HG03565 (cell line): ENCODE results near the gene SF1.

Experiments
- ATAC-seq: cut with Tn5 transposase; IDR thresholded peaks from one replicate; pipeline ENCODE4 v1.9.1; 2021; ENCODE audit warnings: mild to moderate bottlenecking, moderate library complexity; ENCODE audit not compliant: unreplicated experiment

The SF1 gene

DNA sequence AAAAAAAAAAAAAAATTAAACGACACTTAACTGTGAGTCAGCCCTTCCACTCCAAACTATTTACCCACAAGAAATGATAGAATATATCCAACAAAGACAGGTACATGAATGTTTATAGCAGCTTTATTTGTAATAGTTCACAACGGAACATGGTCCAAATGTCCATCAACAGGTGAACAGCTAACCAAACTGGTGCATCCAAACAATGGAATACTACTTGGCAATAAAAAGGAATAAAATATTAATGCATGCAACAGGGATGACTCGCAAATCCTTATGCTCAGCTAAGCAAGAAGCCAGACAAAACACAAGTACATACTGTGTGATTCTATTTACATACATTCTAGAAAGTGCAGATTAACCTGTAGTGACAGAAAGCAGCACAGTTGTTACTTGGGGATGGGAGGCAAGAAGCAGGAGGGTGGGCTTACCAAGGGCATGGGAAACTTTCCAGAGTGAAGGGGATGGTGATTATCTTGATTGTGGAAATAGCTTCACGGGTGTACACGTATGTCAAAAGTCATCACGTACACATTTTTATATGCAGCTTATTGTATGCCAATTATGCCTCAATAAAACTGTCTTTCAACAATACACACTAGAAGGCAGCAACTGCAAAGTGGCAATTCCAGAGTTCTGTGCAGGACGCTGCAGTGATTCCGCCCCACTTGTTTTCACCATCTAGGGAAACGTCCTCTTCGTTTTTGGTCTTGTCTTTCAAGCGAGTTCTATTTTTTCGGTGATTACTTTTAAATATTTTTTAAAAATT, 6.7 kb upstream of the SF1 start:
- ATAC-seq: no peak

- no peak for ATAC-seq
Measured at GRCh38 chr11:64778223-64778472, 194 bp downstream of the SF1 start.

DNA sequence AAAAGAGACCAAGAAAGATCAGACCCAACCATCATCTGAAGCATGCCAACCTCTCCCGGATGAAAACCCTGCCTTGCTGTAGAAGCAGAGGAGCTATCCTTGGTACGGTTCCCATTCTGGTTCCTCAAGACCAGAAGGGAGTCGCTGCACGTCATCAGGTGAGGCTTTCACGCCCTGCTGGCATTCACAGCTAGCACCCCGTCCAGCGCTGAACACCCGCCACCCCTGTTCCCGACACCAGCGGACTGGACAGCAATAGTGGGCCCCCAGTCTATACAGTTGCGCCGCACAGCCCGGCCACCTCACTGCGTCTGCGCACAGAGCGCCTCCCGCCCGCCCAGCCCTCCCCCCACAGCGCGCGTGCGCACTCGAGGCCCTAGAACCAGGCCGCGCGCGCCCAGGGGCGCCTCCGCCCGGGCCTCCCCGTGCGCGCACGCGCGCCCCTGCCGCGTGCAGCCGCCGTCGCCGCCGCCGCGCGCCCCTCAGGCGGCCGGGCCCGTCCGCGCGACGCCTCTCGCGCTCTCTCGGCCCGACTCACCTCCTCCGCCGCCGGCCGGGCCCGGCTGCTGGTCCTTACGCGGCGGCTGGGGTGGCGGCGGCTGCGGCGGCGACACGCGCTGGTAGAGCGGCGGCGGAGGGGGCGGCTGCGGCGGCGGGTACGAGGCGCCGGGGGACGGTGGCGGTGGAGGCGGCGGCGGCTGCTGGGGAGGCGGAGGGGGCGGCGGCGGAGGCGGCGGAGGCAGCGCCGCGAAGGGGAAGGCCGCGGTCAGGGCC, 706 bp downstream of the SF1 start:
- no peak for ATAC-seq

GRCh38 chr11:64776875-64777274, 1.5 kb downstream of the SF1 start:
- ATAC-seq: no peak

- no peak for ATAC-seq
Measured at GRCh38 chr11:64776425-64776824, 1.9 kb downstream of the SF1 start.

- no peak for ATAC-seq
Measured at GRCh38 chr11:64774144-64774543, 4.2 kb downstream of the SF1 start.

- ATAC-seq: no peak
Measured at GRCh38 chr11:64772303-64773018, 5.9 kb downstream of the SF1 start.

- no peak for ATAC-seq
Measured at GRCh38 chr11:64771861-64772260, 6.5 kb downstream of the SF1 start.

GRCh38 chr11:64770120-64770519, 8.2 kb downstream of the SF1 start:
- no peak for ATAC-seq

- no peak for ATAC-seq
Measured at GRCh38 chr11:64769283-64769682, 9.1 kb downstream of the SF1 start.

GRCh38 chr11:64768300-64768694, 10.0 kb downstream of the SF1 start:
- no peak for ATAC-seq

GRCh38 chr11:64767344-64768299, 10.7 kb downstream of the SF1 start:
- ATAC-seq: no peak

DNA sequence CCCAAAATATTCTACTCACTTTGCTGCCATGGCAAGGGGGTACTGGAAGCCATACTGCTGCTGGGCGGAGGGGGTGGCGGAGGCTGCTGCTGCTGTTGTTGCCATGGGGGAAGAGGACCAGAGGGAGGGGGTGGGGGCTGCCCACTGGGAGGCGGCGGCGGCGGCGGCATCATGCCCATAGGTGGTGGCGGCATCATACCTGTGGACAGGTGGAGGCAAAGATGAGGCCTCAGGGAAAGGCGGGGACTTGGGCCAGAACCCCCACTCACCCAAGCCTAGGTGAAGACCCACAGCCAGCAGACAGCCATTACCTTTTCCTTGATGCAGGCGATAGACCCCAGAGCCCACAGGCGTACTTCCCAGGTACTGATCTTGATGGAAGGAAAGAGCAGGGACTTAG, 11.5 kb downstream of the SF1 start:
- no peak for ATAC-seq

- ATAC-seq: no peak
Measured at GRCh38 chr11:64765851-64766665, 12.3 kb downstream of the SF1 start.

- no peak for ATAC-seq
Measured at GRCh38 chr11:64765291-64765850, 13.0 kb downstream of the SF1 start.

DNA sequence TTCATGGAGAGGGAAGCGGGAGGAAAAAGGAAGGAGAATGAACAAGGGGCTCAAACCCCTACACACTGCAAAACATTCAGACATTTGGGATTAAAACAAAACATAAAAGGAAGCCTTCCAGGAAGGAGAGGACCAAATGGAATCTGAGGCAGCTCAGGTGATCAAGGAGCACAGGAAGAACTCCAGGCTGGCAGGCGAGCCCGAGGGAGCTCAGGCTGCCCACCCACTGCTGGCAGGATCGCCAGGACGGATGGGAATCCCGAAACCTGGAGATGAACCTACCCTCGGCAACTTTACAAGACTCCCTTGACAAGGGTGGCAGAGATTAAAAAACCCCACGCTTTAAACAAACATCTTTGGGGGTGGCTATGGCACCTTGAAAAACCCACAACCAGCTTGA, 13.6 kb downstream of the SF1 start:
- ATAC-seq: no peak

- no peak for ATAC-seq
Measured at GRCh38 chr11:64764040-64764611, 14.2 kb downstream of the SF1 start.

GRCh38 chr11:64763526-64764039, 14.8 kb downstream of the SF1 start:
- no peak for ATAC-seq
